ENCODE measurements around the gene ASB14.
"Not testable (repeated sequence)": the region's sequence is repeated elsewhere in the genome, so short reads cannot be mapped to it uniquely, and the experiment has no call there.

The ASB14 gene

GRCh38 chr3:57331078-57331610, 38.7 kb upstream of the ASB14 start:
- Histone ChIP-seq H3K9me3 (ENCODE audit: control insufficient read depth, insufficient read depth, low read depth, low read length) (no peaks in the 10 kb centered on the region), H3K27ac (ENCODE audit: extremely low read depth, low read depth, low read length) (no peak overlapping the region), H3K4me3 (ENCODE audit: low read depth, low read length) (no peak overlapping the region), H3K4me1 (ENCODE audit: control insufficient read depth, insufficient read depth, low read length) (no peaks in the 10 kb centered on the region), H3K36me3 (ENCODE audit: control insufficient read depth in 2 of 2, insufficient read depth in 1 of 2, low read length in 2 of 2) (no peaks in the 10 kb centered on the region)
- ChIA-PET CTCF (interaction anchor here (1.2 kb wide), 1 partner anchor 67 kb away, joined by 3 read pairs; no protein-coding TSS in a partner anchor), POLR2A (no interaction called here)
- TF ChIP-seq ZBTB6 (tag by site-specific recombination; IDR thresholded peaks at IDR 0.05) (no peak), TSHZ1 (tag by site-specific recombination; IDR thresholded peaks at IDR 0.05; ENCODE audit: borderline replicate concordance) (no peak), MZF1 (tag by site-specific recombination; IDR thresholded peaks at IDR 0.05; ENCODE audit: borderline replicate concordance) (no peak), AEBP2 (tag by site-specific recombination; IDR thresholded peaks at IDR 0.05; ENCODE audit: borderline replicate concordance) (no peak), ZNF138 (tag by site-specific recombination; IDR thresholded peaks at IDR 0.05; ENCODE audit: borderline replicate concordance) (no peak), BCL11A (tag by site-specific recombination; IDR thresholded peaks at IDR 0.05; ENCODE audit: low read depth) (no peak), ZNF792 (tag by site-specific recombination; IDR thresholded peaks at IDR 0.05) (no peak), ZNF768 (tag by site-specific recombination; IDR thresholded peaks at IDR 0.05) (no peak), ZNF707 (tag by site-specific recombination; IDR thresholded peaks at IDR 0.05) (no peak), PRDM10 (tag by site-specific recombination; IDR thresholded peaks at IDR 0.05) (no peak), KLF8 (tag by site-specific recombination; IDR thresholded peaks at IDR 0.05) (no peak), GLIS2 (tag by site-specific recombination; IDR thresholded peaks at IDR 0.05) (no peak)

- CTCF ChIA-PET; H3K4me3 ChIP-seq (ENCODE audit: low read depth, low read length); POLR2A ChIA-PET; H3K36me3 ChIP-seq (ENCODE audit: control insufficient read depth in 2 of 2, insufficient read depth in 1 of 2, low read length in 2 of 2); H3K4me1 ChIP-seq (ENCODE audit: control insufficient read depth, insufficient read depth, low read length); H3K9me3 ChIP-seq (ENCODE audit: control insufficient read depth, insufficient read depth, low read depth, low read length); H3K27ac ChIP-seq (ENCODE audit: extremely low read depth, low read depth, low read length): not testable (repeated sequence)
Measured at GRCh38 chr3:57326498-57326897, 34.0 kb upstream of the ASB14 start.

Measured in HEK293 (cell line).